HG03045 (cell line): ENCODE data around the gene CCDC27.

Source experiments
- ATAC-seq: cut with Tn5 transposase; IDR thresholded peaks from one replicate; pipeline ENCODE4 v1.9.1; 2021; ENCODE audit warnings: mild to moderate bottlenecking, moderate library complexity; ENCODE audit not compliant: unreplicated experiment

The CCDC27 gene

DNA sequence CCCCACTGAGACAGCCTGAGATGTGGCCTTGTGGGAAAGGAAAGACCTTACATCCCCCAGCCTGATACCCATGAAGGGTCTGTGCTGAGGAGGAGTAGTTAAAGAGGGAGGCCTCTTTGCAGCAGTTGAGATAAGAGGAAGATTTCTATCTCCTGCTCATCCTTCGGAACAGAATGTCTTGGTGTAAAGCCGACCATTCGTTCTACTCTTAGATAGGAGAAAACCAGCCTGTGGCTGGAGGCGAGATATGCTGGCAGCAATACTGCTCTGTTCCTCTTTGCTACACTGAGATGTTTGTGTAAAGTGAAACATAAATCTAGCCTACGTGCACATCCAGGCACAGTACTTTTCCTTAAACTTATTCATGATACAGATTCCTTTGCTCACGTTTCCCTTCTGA, 1.5 kb upstream of the CCDC27 start:
- ATAC-seq: no peak

GRCh38 chr1:3753656-3754454, 1.6 kb downstream of the CCDC27 start:
- ATAC-seq: no peak

DNA sequence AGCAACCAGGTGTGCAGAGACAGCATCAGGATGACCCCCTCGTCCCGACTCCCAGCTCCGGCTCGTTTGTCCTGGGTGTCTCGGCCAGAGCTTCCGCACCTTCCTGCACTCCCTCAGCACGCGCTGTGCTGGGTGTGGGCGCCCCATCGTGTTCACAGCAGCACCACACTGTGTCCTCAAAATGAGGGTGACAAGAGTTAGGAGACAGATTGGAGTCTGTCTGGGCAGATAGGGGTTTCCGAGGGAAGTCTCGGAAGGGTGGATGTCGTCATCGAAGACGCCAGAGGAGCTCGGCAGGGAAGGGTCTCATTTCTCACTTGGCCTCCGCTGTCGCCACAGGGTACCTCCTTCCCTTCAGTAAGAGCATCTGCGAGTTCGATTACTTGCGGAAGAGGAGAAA, 4.1 kb downstream of the CCDC27 start:
- no peak for ATAC-seq

DNA sequence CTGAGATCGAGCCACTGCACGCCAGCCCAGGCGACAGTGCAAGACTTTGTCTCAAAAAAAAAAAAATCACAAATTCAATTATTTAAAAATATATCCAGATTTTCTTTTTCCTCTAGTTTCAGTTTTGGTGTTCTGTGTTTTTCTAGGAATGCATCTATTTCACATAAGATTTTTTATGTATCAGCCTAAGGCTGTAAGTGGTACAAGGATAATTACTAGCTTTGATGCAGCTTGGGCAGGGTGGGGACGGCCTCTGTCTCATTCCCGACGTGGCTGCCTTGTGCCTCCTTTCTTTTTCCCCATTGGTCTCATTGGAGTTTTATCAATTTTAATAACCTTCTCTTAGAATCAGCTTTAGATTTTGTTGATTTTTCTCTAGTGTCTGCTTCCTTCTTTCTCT, 6.9 kb downstream of the CCDC27 start:
- no peak for ATAC-seq

- ATAC-seq: no peak
Observed at GRCh38 chr1:3759796-3760195, 7.5 kb downstream of the CCDC27 start.

DNA sequence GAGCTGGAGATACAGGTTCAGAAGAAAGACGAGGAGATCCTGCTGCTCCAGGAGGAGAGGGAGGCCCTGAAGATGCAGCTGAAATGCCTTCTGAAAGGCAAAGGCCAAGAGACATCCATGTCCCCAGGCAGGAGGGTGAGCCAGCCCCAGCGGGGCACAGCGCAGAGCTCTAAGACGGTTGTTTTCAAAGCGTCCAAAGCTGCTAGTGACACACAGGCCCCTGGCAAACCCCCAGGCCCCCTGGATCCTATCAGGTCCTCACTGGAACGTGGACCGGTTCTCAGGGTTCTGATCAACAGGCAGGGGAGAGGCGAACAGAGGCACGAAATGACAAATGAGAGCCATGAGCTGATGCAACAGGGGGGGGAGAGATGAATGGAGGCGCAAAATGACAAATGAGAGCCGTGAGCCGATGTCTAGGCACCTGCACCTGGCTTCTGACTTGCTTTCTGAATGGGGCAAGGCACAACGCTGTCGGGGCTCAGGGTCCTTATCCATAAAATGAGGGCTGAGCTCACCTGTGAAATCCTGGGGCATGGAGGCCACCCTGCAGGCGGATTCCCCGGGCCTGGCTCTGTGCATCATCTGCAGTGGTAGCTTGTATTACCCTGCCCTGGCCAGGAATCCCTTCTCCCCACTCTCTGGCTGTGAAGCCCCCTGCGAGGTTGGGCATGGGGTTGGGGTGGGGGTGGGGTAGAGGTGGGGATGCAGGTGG, 9.2 kb downstream of the CCDC27 start:
- ATAC-seq: no peak

DNA sequence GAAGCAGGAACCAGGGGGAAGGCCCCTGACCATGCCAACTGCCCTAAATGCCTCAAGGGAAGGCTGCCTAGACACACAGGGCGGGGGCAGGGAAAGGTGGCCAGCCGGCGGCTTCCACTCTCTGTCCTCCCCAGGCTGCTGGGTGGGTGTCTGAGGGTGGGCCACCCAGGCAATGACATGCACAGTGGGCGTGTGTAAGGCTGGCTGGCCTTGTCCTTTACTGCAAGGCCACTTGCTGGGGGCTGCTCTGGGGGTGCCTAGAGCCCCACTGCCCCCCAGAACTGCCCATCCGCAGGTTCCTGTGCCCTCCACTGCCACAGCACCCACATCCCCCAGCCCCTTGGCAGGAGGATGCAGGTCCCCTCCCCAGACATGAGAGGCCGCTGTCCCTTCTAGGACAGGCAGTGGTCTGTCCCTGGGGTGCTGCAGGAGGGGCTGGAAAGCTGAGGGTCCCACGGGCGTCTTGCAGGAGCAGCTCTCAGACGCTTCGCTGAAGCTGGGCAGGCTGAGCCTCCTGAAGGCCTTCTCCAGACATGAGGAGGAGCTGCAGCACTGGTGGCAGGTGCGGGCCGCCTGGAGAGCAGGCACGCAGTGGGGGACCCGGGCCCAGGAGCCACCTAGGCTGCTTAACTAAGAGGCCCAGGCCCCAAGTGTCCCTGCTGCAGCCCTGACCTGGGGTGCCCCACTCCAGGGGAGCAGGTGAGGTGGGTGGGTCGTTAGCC, 10.1 kb downstream of the CCDC27 start:
- ATAC-seq: no peak

- no peak for ATAC-seq
Observed at GRCh38 chr1:3762873-3763228, 10.6 kb downstream of the CCDC27 start.

DNA sequence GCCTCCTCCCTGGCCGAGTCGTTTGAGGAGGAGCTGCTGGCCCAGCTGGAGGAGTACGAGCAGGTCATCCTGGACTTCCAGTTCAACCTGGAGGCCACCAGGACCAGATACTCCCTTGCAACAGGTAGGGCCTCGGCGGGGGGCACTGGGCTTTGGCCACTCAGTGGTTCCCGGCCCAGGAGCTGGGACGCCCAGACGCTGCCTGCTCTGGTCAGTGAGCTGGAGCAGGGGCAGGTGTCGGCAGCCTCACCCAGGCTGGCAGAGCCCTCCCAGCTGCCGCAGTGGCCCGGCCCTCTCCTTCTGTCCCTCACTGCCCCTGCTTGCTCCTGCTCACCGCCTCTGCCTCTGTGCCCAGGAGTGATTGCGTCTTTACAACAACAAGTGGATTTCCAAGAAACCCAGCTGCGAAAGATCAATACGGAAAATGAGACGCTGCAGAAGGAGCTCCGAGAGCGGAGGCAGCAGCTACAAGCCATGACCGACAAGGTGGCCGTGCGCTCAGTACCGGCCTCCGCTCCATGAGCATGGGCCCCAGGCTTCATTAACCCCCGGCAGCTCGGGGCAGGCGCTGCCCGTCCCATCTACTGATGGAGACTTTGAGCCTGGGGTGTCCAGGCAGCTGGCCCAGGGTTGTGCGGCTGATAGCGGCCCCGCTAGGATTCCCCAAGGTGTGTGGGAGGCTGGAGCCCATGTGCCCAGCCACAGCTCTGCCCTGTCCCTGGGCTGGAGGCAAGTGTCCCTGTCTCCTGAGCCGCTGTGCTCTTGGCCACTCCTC, 11.3 kb downstream of the CCDC27 start:
- ATAC-seq: no peak

- no peak for ATAC-seq
Observed at GRCh38 chr1:3767328-3767925, 15.2 kb downstream of the CCDC27 start.

DNA sequence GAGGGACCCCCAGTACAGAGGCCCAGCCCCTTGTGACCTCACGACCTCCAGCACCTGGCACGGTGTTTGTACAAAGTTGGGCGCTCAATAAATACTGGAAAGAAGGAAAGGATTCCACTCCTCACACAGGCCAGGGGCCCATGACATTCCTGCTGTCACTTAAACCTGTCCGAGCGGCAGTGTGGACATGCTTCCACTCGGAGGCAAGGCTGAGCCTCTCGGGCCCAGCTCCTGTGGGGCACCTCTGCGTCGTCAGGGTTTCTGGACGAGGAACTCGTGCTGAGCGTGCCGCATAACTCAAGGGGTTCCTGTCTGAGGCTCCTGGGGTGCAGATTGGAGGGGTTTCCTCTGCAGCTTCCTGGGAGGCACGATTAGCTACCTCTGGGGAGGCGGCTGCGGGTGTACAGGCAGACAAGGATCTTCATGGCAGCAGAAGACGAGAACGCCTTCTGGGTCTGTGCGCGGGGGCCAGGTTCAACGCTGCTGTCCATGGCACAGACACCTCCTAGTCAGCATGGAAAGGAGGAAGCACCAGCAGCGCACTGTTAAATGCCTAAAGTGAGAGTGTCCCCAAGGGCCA, 16.7 kb downstream of the CCDC27 start:
- no peak for ATAC-seq

- no peak for ATAC-seq
Observed at GRCh38 chr1:3770047-3770765, 18.0 kb downstream of the CCDC27 start.

GRCh38 chr1:3771108-3772026, 19.1 kb downstream of the CCDC27 start:
- no peak for ATAC-seq

GRCh38 chr1:3772027-3772714, 19.9 kb downstream of the CCDC27 start:
- ATAC-seq: peak; percentile 53

GRCh38 chr1:3772715-3773571, 20.7 kb downstream of the CCDC27 start, which contains the start of gene SMIM1:
SMIM1 (plus strand) TSS chr1:3772749; CDS start chr1:3775374, 2,625 bp downstream.
- peak; percentile 20 for ATAC-seq

DNA sequence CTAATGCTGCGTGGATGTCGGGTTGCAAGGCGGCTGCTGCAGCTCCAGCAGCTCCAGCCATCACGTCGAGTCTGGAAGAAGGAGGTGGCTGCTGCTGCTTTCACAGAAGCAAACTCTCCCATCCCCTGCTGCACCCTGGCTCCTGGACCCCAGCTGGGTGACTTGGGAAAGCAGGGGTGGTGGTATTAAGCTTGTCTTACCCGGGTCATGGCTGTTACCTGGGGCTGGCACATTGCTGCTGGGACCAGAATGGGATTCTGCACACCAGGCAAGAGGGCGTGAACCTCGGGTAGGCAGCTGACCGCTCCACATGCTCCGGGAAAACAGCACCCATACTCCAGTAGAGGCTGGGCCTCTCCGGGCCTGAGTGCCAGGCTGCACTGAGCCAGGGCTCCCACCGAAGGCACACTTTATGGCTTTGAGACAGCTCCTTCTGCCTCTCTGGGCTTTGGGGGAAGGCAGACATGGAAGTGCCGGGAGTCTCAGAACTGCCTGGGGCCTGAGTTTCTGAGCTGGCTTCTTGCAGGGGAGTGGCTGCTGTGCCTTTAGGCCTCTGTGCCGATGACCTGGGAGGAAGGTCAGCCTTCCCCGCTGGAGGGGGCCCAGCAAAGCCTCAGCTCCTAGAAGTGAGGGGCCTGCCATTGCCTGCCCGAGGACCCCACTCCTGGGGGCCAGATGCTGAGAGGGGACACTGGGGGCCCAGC, 21.5 kb downstream of the CCDC27 start:
- no peak for ATAC-seq
